Loucy (cell line): Measurements from ENCODE around the gene MOGAT3.
A peak's percentile ranks its signal among the peaks of the same experiment; 100 is the strongest.

Experiments used
- H2AFZ ChIP-seq: fragments of 200-600 bp; sonication (generic); 2 replicates; pipeline ENCODE4 v1.6.0; 2016; ENCODE audit warnings: antibody characterized with exemption, mild to moderate bottlenecking, low read length, moderate library complexity
- H3F3A ChIP-seq: fragments of 200-600 bp; 2 replicates; pipeline ENCODE4 v1.6.0; 2016; ENCODE audit warnings: antibody characterized with exemption, low read depth, mild to moderate bottlenecking
- H3K27me3 ChIP-seq: fragments of 200-600 bp; sonication (generic); 2 replicates; pipeline ENCODE4 v1.6.1; 2014; ENCODE audit warnings: low read length, mild to moderate bottlenecking; ENCODE audit not compliant: insufficient read depth, poor library complexity, severe bottlenecking
- H3K36me3 ChIP-seq: fragments of 200-600 bp; sonication (generic); 2 replicates; pipeline ENCODE4 v1.6.1; 2016; ENCODE audit warnings: low read length; ENCODE audit not compliant: insufficient read depth
- H3K4me1 ChIP-seq: fragments of 200-600 bp; sonication (generic); 2 replicates; pipeline ENCODE4 v1.5.1; 2014; ENCODE audit warnings: low read length, mild to moderate bottlenecking; ENCODE audit not compliant: insufficient read depth, poor library complexity, severe bottlenecking
- H3K4me2 ChIP-seq: fragments of 200-600 bp; sonication (generic); 2 replicates; pipeline ENCODE4 v1.6.0; 2014; ENCODE audit warnings: antibody characterized with exemption, low read length, low read depth, mild to moderate bottlenecking; ENCODE audit not compliant: poor library complexity, severe bottlenecking
- H3K4me3 ChIP-seq: fragments of 200-600 bp; sonication (generic); 2 replicates; pipeline ENCODE4 v1.5.1; 2014; ENCODE audit warnings: low read length, mild to moderate bottlenecking, mixed read lengths; ENCODE audit not compliant: poor library complexity, severe bottlenecking
- H3K79me2 ChIP-seq: fragments of 200-600 bp; sonication (generic); 2 replicates; pipeline ENCODE4 v1.6.1; 2014; ENCODE audit warnings: low read length; ENCODE audit not compliant: insufficient read depth
- H3K9ac ChIP-seq: fragments of 200-600 bp; sonication (generic); 2 replicates; pipeline ENCODE4 v1.6.0; 2014; ENCODE audit warnings: mild to moderate bottlenecking, low read depth, low read length, moderate library complexity; ENCODE audit not compliant: poor library complexity, severe bottlenecking
- H3K9me2 ChIP-seq: fragments of 200-600 bp; sonication (generic); replicated peaks from 2 replicates; pipeline ENCODE4 v1.6.1; 2016; ENCODE audit warnings: low read depth, low read length, mixed read lengths
- H3K9me3 ChIP-seq: fragments of 200-600 bp; sonication (generic); 2 replicates; pipeline ENCODE4 v1.6.1; 2014; ENCODE audit warnings: mild to moderate bottlenecking, antibody characterized with exemption, low read length, low read depth; ENCODE audit not compliant: insufficient read depth
- H4K20me1 ChIP-seq: fragments of 200-600 bp; sonication (generic); 2 replicates; pipeline ENCODE4 v1.6.0; 2014; ENCODE audit warnings: antibody characterized with exemption, low read length, mild to moderate bottlenecking; ENCODE audit not compliant: insufficient read depth, poor library complexity, severe bottlenecking
- EZH2phosphoT487 ChIP-seq: fragments of 200-600 bp; IDR thresholded peaks from 2 replicates; pipeline ENCODE4 v1.6.1; 2018; ENCODE audit warnings: antibody characterized with exemption, mild to moderate bottlenecking, moderate library complexity, borderline replicate concordance
- TF ChIP-seq, protein P1 (sequence below): fragments of 200-600 bp; sonication (generic); conservative IDR thresholded peaks from 2 replicates; pipeline ENCODE4 v1.5.1; 2014; ENCODE audit warnings: mild to moderate bottlenecking, antibody characterized with exemption, low read length

The MOGAT3 gene

GRCh38 chr7:101165958-101166647, 34.7 kb downstream of the MOGAT3 start:
- Histone ChIP-seq H3K4me2 (peak overlapping the region; percentile 62), H3K4me1 (peaks cover 36% of the 10 kb centered on the region), H3K27me3 (no peaks in the 10 kb centered on the region)

DNA sequence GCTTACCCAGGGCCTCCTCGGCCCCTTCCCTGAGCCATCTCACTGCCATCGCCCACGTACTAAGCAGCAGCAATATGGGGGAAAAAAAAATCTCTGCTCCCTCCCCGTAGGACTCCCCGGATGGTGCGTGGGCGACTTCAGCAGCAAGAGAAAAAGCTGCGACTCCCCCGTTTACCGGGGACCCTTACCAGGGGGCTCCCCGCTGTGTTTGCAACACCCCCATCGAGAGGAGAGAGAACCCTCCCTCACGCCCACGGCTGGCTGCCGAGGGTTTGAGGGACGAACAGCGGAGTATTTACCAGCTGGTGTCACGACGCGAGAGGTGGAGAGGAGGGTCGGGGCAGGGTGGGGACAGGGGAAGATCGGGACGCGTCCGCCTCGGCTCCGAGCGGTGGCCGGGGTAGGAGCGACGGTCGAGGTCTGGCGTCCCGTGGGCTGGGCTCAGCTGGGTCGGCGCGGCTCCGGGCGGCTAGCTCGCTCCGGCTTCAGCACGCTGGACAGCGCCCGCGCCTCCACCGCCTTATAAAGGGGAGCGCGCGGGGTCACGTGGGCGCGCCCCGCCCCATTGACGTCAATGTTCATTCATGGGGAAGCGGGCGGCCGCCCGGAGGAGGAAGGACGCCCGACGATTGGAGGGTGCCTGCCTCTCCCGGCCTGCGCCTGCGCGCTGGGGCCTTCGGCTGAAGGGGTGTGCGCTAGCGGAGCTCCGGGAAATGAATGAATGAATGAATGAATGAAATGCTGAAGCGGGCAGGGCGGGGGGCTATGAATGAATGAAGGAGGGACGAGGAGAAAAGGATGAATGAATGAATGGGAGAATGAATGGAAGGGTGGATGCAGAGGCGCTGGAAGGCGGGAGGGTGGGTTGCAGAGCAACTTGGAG, 35.5 kb downstream of the MOGAT3 start, which contains the start of gene VGF:
Gene VGF, minus strand, starts transcription at position 495 of the 883 bp plus-strand sequence. CDS start 726 bp downstream, outside the sequence.
- H3K79me2 ChIP-seq: 0 out of 2 replicates have a peak, but pooled peaks cover 6% of the 10 kb centered on the region
- H2AFZ ChIP-seq: no peak within 1 kb of the TSS
- H3K36me3 ChIP-seq: no peaks in the 10 kb centered on the region
- no peak within 1 kb of the TSS for H3K9ac ChIP-seq
- H3K4me2 ChIP-seq: peak within 1 kb of the TSS; percentile 62
- H3K9me3 ChIP-seq: no peaks in the 10 kb centered on the region
- TF ChIP-seq, protein P1, sequence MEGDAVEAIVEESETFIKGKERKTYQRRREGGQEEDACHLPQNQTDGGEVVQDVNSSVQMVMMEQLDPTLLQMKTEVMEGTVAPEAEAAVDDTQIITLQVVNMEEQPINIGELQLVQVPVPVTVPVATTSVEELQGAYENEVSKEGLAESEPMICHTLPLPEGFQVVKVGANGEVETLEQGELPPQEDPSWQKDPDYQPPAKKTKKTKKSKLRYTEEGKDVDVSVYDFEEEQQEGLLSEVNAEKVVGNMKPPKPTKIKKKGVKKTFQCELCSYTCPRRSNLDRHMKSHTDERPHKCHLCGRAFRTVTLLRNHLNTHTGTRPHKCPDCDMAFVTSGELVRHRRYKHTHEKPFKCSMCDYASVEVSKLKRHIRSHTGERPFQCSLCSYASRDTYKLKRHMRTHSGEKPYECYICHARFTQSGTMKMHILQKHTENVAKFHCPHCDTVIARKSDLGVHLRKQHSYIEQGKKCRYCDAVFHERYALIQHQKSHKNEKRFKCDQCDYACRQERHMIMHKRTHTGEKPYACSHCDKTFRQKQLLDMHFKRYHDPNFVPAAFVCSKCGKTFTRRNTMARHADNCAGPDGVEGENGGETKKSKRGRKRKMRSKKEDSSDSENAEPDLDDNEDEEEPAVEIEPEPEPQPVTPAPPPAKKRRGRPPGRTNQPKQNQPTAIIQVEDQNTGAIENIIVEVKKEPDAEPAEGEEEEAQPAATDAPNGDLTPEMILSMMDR: no peak
- no peak for TF ChIP-seq EZH2phosphoT487
- H3F3A ChIP-seq: 0 out of 2 replicates have a peak, but pooled peaks cover 3% of the 10 kb centered on the region
- H3K27me3 ChIP-seq: no peaks in the 10 kb centered on the region
- no peak within 1 kb of the TSS for H3K4me3 ChIP-seq
- no peaks in the 10 kb centered on the region for H3K9me2 ChIP-seq
- H4K20me1 ChIP-seq: peaks cover 16% of the 10 kb centered on the region
- peaks cover 29% of the 10 kb centered on the region for H3K4me1 ChIP-seq

More at GRCh38 chr7:101165958-101166647, 34.7 kb downstream of the MOGAT3 start:
- H2AFZ ChIP-seq: no peak overlapping the region
- no peaks in the 10 kb centered on the region for H3K9me2 ChIP-seq
- H4K20me1 ChIP-seq: peaks cover 16% of the 10 kb centered on the region
- H3K9me3 ChIP-seq: no peaks in the 10 kb centered on the region
- H3K79me2 ChIP-seq: 0 out of 2 replicates have a peak, but pooled peaks cover 6% of the 10 kb centered on the region
- no peak overlapping the region for H3K4me3 ChIP-seq
- TF ChIP-seq, protein P1: no peak
- no peak for TF ChIP-seq EZH2phosphoT487
- H3K36me3 ChIP-seq: no peaks in the 10 kb centered on the region
- H3K9ac ChIP-seq: no peak overlapping the region
- 0 out of 2 replicates have a peak, but pooled peaks cover 3% of the 10 kb centered on the region for H3F3A ChIP-seq

- Histone ChIP-seq H3K27me3 (no peaks in the 10 kb centered on the region), H2AFZ (no peak overlapping the region), H3K4me2 (peak overlapping the region; percentile 44), H3K9me2 (no peaks in the 10 kb centered on the region), H3K9me3 (no peaks in the 10 kb centered on the region), H3F3A (0 out of 2 replicates have a peak, but pooled peaks cover 3% of the 10 kb centered on the region), H3K4me1 (peaks cover 18% of the 10 kb centered on the region), H3K36me3 (no peaks in the 10 kb centered on the region), H3K4me3 (peak overlapping the region; percentile 76), H3K9ac (no peak overlapping the region), H4K20me1 (peaks cover 16% of the 10 kb centered on the region), H3K79me2 (0 out of 2 replicates have a peak, but pooled peaks cover 6% of the 10 kb centered on the region)
- TF ChIP-seq EZH2phosphoT487: no peak
- TF ChIP-seq, protein P1: no peak
Observed at GRCh38 chr7:101164071-101164840, 36.6 kb downstream of the MOGAT3 start.
